K562 (cell line): ENCODE measurements around the gene MICAL2. TPM values are rescaled to one million over a fixed set of nuclear protein-coding genes. Genes with fewer than 3 reads are reported as not detected.
A peak's percentile ranks its signal among the peaks of the same experiment; 100 is the strongest.

ENCODE experiments used
- ATAC-seq: fragments of 200-7000 bp; cut with Tn5 transposase; 3 replicates; pipeline ENCODE4 v1.9.1; 2020; ENCODE audit warnings: moderate library complexity
- BruUV-seq: library from RNA; stranded (reverse); fragments of 400-500 nt; replicated peaks from 2 replicates; lab custom pipeline; 2021; lab: Mats Ljungman, UMichigan
- CTCF ChIA-PET: fragments of 300-600 bp; formaldehyde crosslinking; extraction: SDS; loops from one replicate; lab custom pipeline; 2021; ENCODE audit warnings: low intra/inter-chr PET ratio; lab: Yijun Ruan, JAX
- POLR2A ChIA-PET: fragments of 300-600, 350-650 bp; sonication (Branson Sonifier 250); formaldehyde crosslinking; extraction: SDS; loops from one replicate; lab custom pipeline; 2021; ENCODE audit warnings: antibody characterized with exemption, inconsistent platforms; lab: Yijun Ruan, JAX
- DNase-seq, 4 experiments: peaks; one replicate each; pipeline versions ENCODE4 v3.0.0 to v3.0.0-alpha.2; 2011 to 2018; ENCODE audit warnings: low spot score in 3 of 4, mixed read lengths in 3 of 4; ENCODE audit errors: extremely low read depth in 1 of 4
- FAIRE-seq: peaks from 2 replicates; lab custom pipeline; 2011; peaks lifted over from hg19 to GRCh38; lab: Jason Lieb, UNC
- H2AFZ ChIP-seq: 2 replicates; pipeline ENCODE4 v1.6.0; 2011; ENCODE audit warnings: low read depth, low read length, control low read depth, inconsistent platforms
- H3K27ac ChIP-seq: fragments of 200-600 bp; 3 replicates; pipeline ENCODE4 v1.8.0; 2011; ENCODE audit warnings: low read depth, mild to moderate bottlenecking, control low read depth, inconsistent platforms, low read length, moderate library complexity, mixed read lengths; ENCODE audit errors: extremely low read depth
- H3K27me3 ChIP-seq, 2 experiments: fragments of 300-600 bp in 1 of 2; 2 replicates in 1 of 2; 3 replicates in 1 of 2; pipeline versions ENCODE4 v1.6.0 to v1.8.0; 2011; ENCODE audit warnings: inconsistent platforms in 2 of 2, low read length in 2 of 2, mild to moderate bottlenecking in 1 of 2, mixed read lengths in 1 of 2, moderate library complexity in 1 of 2; ENCODE audit not compliant: control insufficient read depth in 2 of 2, insufficient read depth in 2 of 2
- H3K36me3 ChIP-seq: fragments of 300-600 bp; 3 replicates; pipeline ENCODE4 v1.8.0; 2011; ENCODE audit warnings: mild to moderate bottlenecking, low read length, inconsistent platforms; ENCODE audit not compliant: control insufficient read depth, insufficient read depth
- H3K4me1 ChIP-seq, 2 experiments: fragments of 200-600 bp in 1 of 2; replicated peaks in 1 of 2; 2 replicates in 1 of 2; 3 replicates in 1 of 2; pipeline versions ENCODE4 v1.5.1 to v1.8.0; 2011; ENCODE audit warnings: inconsistent platforms in 2 of 2, low read length in 2 of 2, mild to moderate bottlenecking in 1 of 2, mixed read lengths in 1 of 2, moderate library complexity in 1 of 2; ENCODE audit not compliant: control insufficient read depth in 2 of 2, insufficient read depth in 2 of 2
- H3K4me2 ChIP-seq: 2 replicates; pipeline ENCODE4 v1.6.1; 2011; ENCODE audit warnings: low read length, control low read depth, inconsistent platforms, mixed read lengths; ENCODE audit not compliant: insufficient read depth
- H3K4me3 ChIP-seq: fragments of 200-600 bp; sonication (generic), shearing (Covaris generic); 2 replicates; pipeline ENCODE4 v1.5.1; 2016; ENCODE audit warnings: control low read depth, inconsistent platforms
- H3K79me2 ChIP-seq: fragments of 200-600 bp; 3 replicates; pipeline ENCODE4 v1.8.0; 2011; ENCODE audit warnings: low read length, inconsistent platforms; ENCODE audit not compliant: control insufficient read depth, insufficient read depth
- H3K9ac ChIP-seq, 2 experiments: 2 replicates each; pipeline versions ENCODE4 v1.6.0 to v1.6.1; 2011; ENCODE audit warnings: low read depth in 2 of 2, low read length in 2 of 2, control low read depth in 1 of 2, inconsistent platforms in 1 of 2, mild to moderate bottlenecking in 1 of 2, mixed read lengths in 1 of 2; ENCODE audit not compliant: insufficient read depth in 1 of 2
- H3K9me1 ChIP-seq: one replicate; pipeline ENCODE4 v1.6.0; 2011; ENCODE audit warnings: inconsistent platforms, mild to moderate bottlenecking, low read length, moderate library complexity; ENCODE audit not compliant: control insufficient read depth, insufficient read depth
- H3K9me3 ChIP-seq: replicated peaks from 2 replicates; pipeline ENCODE4 v1.5.1; 2011; ENCODE audit warnings: low read depth, low read length, inconsistent platforms; ENCODE audit not compliant: control insufficient read depth, insufficient read depth
- H4K20me1 ChIP-seq: replicated peaks from 2 replicates; pipeline ENCODE4 v1.6.1; 2011; ENCODE audit warnings: low read length, inconsistent platforms, mixed read lengths; ENCODE audit not compliant: control insufficient read depth, insufficient read depth
- KAT8 ChIP-seq: fragments of 450-650 bp; IDR thresholded peaks from 2 replicates; pipeline ENCODE4 v1.6.1; 2016; ENCODE audit warnings: low read depth, mild to moderate bottlenecking
- WGBS: fragments of 100-300 bp; shearing (Covaris generic); methylation state at CpG from one replicate; pipeline ENCODE4 v1.1.6; 2016; ENCODE audit warnings: low coverage, mixed read lengths; ENCODE audit not compliant: insufficient coverage; ENCODE audit errors: missing lambda C conversion rate; 5-methylcytosine and 5-hydroxymethylcytosine counted together
- in situ Hi-C: fragments of 300-500 bp; cut with MboI; formaldehyde crosslinking; loops from 4 replicates; pipeline ENCODE4 v1.15.0; 2018; ENCODE audit warnings: inconsistent platforms, mixed read lengths
- intact Hi-C: fragments of 100-400 bp; cut with micrococcal nuclease; formaldehyde crosslinking; loops from 2 replicates; pipeline ENCODE4 v1.14.2; 2022
- polyA plus RNA-seq, 8 experiments: library from polyadenylated mRNA; depleted of rRNA in 4 of 8; stranded (reverse) in 5 of 8; unstranded in 3 of 8; fragments of >200 nt; fragmentation: Nextera tagmentation in 2 of 8; fragmentation: Illumina TruSeq in 1 of 8; extraction: Ambion mirVana in 2 of 8; extraction: Trizol in 1 of 8; gene quantifications; 2 replicates each; pipeline versions ENCODE4 v1.2.1 to v1.2.3, GENCODE V29; 2011 to 2014; ENCODE audit warnings: inconsistent platforms in 1 of 8, missing spikeins in 1 of 8
- total RNA-seq, 7 experiments: library from RNA; depleted of rRNA in 6 of 7; stranded (reverse); fragments of >200 nt in 6 of 7; fragmentation: Illumina TruSeq in 2 of 7; extraction: Trizol in 2 of 7; gene quantifications; 2 replicates each; pipeline versions ENCODE4 v1.2.1 to v1.2.3, GENCODE V29; 2011 to 2021; ENCODE audit warnings: low replicate concordance in 1 of 7
- TF ChIP-seq, protein P1 (sequence below): fragments of 450-650 bp; IDR thresholded peaks from 2 replicates; pipeline ENCODE4 v1.6.1; 2016

MICAL2 gene
- total and polyA plus RNA-seq, 9 of the 15 experiments (the other 6 are each of a cell fraction or from before 2014, with no cell fraction given): 4.7 to 64.2 (median 33.6) TPM

DNA sequence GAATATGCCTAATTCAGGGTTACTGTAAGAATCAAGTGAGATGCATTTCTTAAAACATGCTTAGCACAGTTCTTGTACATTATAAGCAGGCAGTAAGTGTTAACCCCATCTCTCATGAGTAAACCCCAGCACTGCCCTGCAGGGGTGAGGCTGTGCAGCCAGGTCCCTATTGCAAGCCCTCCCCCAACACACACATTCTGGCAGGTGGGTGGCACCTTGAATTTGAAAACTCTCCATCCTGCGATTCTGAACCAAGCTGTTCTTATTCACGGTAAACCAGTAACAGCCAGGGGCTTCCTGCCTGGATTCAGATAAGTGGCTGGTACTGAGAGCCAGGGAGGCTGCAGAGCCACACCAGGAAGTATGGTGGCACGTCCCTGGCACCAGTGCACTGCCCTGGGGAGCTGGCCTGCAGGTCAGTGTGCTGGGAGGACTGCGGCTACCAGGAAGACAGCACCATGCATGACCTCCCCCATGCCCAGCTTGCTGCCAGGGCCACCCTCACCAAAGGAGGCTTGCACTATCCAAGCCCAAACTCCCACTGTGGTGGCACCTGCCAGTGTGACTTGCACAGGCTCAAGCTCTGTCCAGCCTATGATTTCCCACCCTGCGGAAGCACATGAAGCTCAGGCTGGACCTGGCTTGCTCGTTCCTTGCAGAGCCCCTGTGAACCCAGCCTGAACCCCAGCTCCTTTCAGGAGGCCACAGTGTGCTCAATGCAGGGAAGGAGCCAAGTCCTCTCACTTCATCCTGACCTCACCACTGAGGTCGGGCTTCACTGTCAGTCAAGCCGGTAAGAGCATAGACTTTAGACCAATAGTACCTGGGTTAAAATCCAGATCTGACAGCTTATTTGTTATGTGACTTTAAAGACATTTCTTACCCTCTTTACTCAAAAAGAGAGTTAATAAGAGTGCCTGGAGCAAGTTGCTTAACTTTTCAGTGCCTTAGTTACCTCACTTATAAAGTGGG, 88.1 kb downstream of the MICAL2 start:
- Histone ChIP-seq H3K27me3 (no peaks in the 10 kb centered on the region; a peak in 1 of 5 replicates), H3K4me3 (no peak overlapping the region), H3K36me3 (peaks cover 7% of the 10 kb centered on the region; the same call in 2 of the 3 replicates), H3K4me1 (peaks cover 35 to 63% of the 10 kb centered on the region in 2 experiments), H3K79me2 (peaks cover 10% of the 10 kb centered on the region; the same call in 2 of the 3 replicates), H3K9ac (peak overlapping the region in 1 of 2 experiments; percentile 53; a peak in 2 of 4 replicates), H3K9me1 (peaks cover 2% of the 10 kb centered on the region), H4K20me1 (0 out of 2 replicates have a peak, but pooled peaks cover 2% of the 10 kb centered on the region), H3K27ac (no peak overlapping the region), H3K9me3 (no peaks in the 10 kb centered on the region), H2AFZ (no peak overlapping the region), H3K4me2 (no peak overlapping the region)
- ATAC-seq: no peak
- WGBS: 75% methylated on average over 8 of the region's 8 CpGs
- in situ Hi-C loops (no loop called here), intact Hi-C loops (no loop called here)
- no TSS peak for BruUV-seq
- ChIA-PET POLR2A (interaction anchor here (1.1 to 3.2 kb wide), 3 partner anchors 14 to 74 kb away, joined by 3 to 21 read pairs (median 10); no protein-coding TSS in a partner anchor), CTCF (no interaction called here)
- no peak for DNase-seq
- FAIRE-seq: no peak
- TF ChIP-seq, protein P1, sequence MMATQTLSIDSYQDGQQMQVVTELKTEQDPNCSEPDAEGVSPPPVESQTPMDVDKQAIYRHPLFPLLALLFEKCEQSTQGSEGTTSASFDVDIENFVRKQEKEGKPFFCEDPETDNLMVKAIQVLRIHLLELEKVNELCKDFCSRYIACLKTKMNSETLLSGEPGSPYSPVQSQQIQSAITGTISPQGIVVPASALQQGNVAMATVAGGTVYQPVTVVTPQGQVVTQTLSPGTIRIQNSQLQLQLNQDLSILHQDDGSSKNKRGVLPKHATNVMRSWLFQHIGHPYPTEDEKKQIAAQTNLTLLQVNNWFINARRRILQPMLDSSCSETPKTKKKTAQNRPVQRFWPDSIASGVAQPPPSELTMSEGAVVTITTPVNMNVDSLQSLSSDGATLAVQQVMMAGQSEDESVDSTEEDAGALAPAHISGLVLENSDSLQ: peak; percentile 62; the same call in 1 of the 2 replicates
- no peak for TF ChIP-seq KAT8
